KOPT-K1 (cell line): ENCODE results near the gene EIF2S2.

ENCODE experiments used
- H3K27ac ChIP-seq: fragments of 200-600 bp; sonication (generic); 2 replicates; pipeline ENCODE4 v1.5.1; 2016; ENCODE audit warnings: antibody characterized with exemption, mild to moderate bottlenecking, low read depth, low read length; ENCODE audit not compliant: poor library complexity, severe bottlenecking
- H3K36me3 ChIP-seq: fragments of 200-600 bp; sonication (generic); 2 replicates; pipeline ENCODE4 v1.5.1; 2017; ENCODE audit warnings: antibody characterized with exemption, mild to moderate bottlenecking, low read length, moderate library complexity; ENCODE audit not compliant: insufficient read depth
- H3K9me3 ChIP-seq: fragments of 200-600 bp; sonication (generic); 2 replicates; pipeline ENCODE4 v1.5.1; 2017; ENCODE audit warnings: antibody characterized with exemption, low read length, mild to moderate bottlenecking; ENCODE audit not compliant: insufficient read depth, poor library complexity, severe bottlenecking

EIF2S2 gene

GRCh38 chr20:34047010-34047687 lies 64.9 kb downstream of the EIF2S2 start:
- Histone ChIP-seq H3K27ac (no peak overlapping the region), H3K36me3 (peaks cover 73% of the 10 kb centered on the region), H3K9me3 (no peaks in the 10 kb centered on the region)

DNA sequence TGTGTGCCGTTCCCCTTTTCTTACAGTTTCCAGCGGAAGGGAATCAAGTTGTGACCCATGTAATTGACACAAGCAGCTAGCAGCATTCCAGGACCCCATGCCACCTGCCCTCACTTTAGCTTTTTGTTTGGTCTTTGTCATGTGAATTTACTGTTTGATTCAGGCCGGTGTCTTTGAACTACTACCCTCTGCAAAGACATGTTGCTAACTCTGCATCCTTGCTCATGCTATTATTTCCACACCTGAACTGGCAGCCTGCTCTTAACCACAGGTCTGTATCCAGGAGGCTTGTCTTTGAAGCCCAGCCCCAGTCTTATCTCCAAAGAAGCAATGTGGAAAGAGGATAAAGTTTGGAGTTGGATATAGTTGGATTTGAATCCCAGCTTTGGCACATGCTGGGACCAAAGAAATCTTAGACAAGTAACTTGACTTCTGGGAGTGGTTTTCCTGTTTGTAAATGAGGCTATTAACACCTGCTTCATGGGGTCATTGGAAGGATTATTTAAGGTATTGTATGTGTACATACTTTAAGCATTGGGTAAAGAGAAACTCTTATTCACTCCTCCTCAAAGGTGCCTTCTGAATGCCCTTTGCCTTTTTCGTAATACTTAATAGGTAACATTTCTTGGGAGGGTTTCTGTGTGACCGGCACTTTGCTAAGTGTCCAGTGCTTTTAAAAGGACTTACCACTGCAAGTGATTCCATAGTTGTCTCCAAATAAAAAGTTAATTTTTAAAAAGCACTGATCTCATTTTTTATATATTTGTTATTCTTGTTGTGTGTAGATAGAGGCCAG lies 65.9 kb downstream of the EIF2S2 start:
- peaks cover 79% of the 10 kb centered on the region for H3K36me3 ChIP-seq
- no peak overlapping the region for H3K27ac ChIP-seq
- H3K9me3 ChIP-seq = no peaks in the 10 kb centered on the region

DNA sequence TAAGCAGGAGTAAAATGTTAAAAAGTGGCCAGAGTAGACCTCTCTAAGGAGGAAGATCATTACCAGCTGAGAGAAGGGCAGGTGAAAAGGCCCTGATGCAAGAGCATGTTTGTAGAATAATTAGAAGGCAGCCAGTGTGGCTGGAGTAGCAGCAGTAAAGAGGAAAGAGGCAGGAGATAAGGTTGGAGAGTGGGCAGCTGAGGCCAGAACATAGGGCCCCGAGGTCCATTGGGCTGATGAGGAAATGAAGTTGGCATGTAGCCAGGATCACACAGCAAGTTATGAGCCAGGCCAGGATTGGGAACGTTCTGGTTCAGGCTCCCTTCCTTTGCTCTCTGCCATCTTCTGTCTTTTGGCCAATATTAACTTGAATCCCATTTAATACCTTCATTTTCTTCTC lies 66.7 kb downstream of the EIF2S2 start:
- Histone ChIP-seq H3K27ac (no peak overlapping the region), H3K9me3 (no peaks in the 10 kb centered on the region), H3K36me3 (peaks cover 77% of the 10 kb centered on the region)

- Histone ChIP-seq H3K36me3 (peaks cover 87% of the 10 kb centered on the region), H3K27ac (no peak overlapping the region)
Measured at GRCh38 chr20:34043025-34043424, 69.0 kb downstream of the EIF2S2 start.

GRCh38 chr20:34042262-34042661 lies 69.8 kb downstream of the EIF2S2 start:
- peaks cover 82% of the 10 kb centered on the region for H3K36me3 ChIP-seq
- H3K9me3 ChIP-seq = no peaks in the 10 kb centered on the region
- H3K27ac ChIP-seq = no peak overlapping the region

More at GRCh38 chr20:34043025-34043424, 69.0 kb downstream of the EIF2S2 start:
- no peaks in the 10 kb centered on the region for H3K9me3 ChIP-seq

- Histone ChIP-seq H3K27ac (no peak overlapping the region), H3K36me3 (peaks cover 80% of the 10 kb centered on the region), H3K9me3 (no peaks in the 10 kb centered on the region)
Measured at GRCh38 chr20:34041226-34041625, 70.8 kb downstream of the EIF2S2 start.

GRCh38 chr20:34040300-34040995 lies 71.6 kb downstream of the EIF2S2 start:
- no peak overlapping the region for H3K27ac ChIP-seq
- H3K36me3 ChIP-seq = peaks cover 80% of the 10 kb centered on the region
- no peaks in the 10 kb centered on the region for H3K9me3 ChIP-seq
